Renal pelvis (tissue), 4 donors: ENCODE measurements around the gene KCNQ2. TPM values are rescaled to one million over a fixed set of nuclear protein-coding genes. Genes with fewer than 3 reads are reported as not detected.

Experiments used
- DNase-seq: peaks from one replicate; pipeline ENCODE4 v3.0.0-alpha.2; 2013
- polyA plus RNA-seq, 3 donors: library from polyadenylated mRNA; unstranded; fragments of 120-200 nt; gene quantifications; one replicate each; pipeline ENCODE4 v1.2.1, GENCODE V29; 2013; ENCODE audit not compliant: insufficient read length in 3 of 3

The KCNQ2 gene
- polyA plus RNA-seq, 3 donors = 7.1 to 8.9 (median 8.1) TPM

DNA sequence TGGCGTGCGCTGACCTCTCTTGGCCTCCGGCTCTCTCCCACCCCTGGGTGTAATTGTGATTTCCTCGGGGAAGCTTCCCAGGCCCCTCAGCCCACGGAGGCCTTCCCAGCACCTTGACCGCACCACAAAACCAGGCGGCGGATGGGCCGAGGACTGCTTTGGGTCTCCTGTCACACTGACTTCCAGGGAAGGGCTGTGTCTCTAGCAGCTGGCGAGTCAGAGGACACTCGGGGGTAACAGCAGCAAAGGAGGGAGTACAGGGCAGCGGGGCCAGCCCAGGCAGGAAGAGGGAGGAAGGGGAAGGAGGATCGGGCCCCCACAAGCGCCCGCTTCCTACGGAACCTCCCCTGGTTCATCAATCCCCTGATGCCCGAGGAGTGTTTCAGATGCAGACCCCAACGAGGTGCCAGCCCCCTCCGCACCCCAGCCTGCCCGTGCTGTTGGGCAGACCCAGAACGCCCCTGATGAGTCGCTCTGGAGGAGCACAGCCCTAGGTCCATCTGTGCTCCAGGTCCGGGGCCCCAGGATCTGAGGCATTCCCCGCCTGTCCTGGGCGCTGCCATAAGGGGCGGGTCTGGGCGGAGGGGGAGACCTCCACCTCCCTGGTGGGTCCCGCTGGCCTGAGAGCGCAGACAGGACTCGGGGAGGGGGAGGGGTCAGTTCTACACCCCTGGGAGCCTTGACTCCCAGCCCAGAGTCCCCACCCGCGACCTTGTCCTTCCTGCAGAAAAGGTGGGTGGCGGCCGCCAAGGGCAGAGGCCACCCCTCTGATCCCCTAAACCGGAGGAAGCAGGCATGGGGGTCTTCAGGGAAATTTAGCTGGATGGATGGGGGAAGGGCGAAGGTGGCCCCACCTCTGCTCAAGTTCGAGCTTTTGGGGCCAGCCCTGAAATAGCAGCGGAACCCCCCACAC lies 112.3 kb downstream of the KCNQ2 start:
- DNase-seq = no peak

DNA sequence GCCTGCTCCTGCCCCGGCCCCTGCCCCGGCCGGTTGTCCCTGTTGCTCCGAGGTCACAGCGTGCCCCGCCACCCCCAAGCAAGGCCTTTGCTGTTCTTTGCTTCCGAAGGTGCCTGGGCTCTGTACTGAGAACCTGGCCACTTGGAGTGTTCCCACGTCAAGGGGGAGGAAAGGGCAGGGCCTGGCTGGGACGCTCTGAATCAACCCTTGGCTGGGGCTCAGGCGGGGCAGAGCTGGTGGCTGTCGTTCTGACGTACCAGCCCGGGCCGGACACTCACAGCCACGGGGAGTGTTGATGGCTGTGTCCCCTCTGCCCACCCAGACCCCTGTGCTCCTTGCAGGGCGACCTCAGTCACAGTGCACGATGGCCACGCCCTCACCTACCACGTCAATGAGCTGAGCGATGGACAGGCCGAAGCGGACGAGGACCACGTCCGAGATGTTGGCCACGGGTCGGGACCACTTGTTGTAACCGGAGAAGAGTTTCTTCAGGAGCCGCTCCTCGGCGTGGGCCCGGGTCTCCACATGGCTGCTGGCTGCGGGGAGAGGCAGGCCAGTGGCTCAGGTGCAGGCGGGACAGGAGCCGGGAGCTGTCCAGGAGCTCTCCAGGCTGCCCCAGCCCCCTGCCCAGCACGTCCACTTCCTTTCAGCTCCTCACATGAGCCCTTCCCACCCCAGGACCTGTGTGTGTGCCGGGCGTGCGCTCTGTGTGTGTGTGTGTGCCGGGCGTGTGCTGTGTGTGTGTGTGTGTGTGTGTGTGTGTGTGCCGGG lies 113.1 kb downstream of the KCNQ2 start:
- no peak for DNase-seq

DNA sequence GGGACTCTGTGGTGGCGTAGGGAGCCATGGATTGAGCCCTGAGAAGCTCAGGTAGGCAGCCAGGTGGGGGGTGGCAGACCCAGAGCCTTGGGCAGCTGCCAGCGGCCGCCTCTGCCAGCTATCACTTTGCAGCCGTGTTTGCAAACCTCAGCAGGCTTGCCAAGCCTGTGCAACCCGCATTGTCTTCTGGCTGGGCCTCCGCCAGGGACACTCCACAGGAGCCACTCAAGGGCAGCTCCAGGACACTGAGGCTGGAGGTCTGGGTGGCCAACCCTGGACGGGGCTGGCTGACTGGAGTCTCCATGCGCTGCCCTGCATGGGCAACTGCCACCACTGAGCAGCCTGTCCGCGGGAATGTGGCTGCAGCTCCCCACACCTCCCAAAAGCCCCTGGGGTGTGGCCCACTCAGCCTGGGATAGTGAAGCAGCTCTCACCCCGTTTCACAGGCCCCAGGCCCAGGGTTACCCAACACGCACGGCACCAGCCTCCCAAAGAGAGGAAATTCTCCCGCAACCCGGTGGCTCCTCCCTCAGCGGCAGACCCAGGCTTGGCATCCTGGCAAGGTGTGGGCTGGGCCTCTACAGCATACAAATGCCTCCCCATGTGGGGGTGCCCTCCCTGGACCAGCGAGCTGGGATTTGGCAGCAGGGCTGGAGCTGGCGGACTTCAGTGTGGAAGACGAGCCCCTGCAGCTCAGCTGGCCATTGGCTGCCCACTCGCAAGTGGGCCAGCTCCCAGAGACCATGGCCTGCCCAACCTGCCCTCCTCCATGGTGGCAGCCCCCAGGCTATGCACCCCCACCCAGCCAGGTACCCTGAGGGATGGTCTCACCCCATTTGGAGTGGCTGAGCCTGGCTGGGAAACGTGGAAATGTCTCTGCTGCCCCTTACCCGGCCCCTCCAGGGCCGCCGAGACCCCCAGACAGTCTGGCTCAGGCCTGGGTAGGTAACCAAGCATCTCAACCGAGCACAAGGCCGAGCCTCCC lies 114.2 kb downstream of the KCNQ2 start:
- DNase-seq = no peak

DNA sequence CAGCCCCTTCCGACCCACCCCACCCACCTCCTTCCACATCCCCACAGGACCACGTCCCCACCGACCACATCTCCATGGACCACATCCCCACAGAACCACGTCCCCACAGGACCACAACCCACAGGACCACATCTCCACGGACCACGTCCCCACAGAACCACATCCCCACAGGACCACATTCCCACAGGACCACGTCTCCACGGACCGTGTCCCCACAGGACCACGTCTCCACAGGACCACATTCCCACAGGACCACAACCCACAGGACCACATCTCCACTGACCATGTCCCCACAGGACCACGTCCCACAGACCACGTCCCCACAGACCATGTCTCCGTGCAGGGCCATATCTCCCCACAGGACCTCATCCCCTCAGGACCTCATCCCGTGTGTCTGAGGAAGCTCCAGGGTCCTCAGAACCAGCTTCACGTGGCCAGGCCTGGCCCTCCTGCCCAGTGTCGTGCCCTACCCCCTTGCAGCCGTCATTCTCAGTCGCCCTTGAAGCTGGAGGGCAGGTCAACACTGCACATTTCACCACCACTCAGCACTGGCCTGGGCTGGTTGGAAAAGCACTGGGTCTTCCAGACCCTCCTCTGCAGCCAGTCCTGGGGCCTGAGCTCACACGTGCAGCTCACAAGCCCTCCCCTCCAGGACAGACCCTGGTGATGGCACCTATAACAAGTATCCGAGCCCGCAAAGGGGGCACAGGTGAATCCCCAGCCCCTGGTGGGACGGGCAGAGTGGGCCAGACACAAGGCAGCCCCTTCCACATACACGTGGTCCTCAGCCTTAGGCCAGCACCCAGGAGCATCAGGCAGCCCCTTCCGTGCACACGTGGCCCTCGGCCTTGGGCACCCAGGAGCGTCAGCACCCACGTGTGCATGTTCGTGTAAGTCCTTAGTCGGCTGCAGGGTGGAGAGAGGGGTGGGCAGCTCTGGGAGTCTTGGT lies 115.2 kb downstream of the KCNQ2 start:
- no peak for DNase-seq

DNA sequence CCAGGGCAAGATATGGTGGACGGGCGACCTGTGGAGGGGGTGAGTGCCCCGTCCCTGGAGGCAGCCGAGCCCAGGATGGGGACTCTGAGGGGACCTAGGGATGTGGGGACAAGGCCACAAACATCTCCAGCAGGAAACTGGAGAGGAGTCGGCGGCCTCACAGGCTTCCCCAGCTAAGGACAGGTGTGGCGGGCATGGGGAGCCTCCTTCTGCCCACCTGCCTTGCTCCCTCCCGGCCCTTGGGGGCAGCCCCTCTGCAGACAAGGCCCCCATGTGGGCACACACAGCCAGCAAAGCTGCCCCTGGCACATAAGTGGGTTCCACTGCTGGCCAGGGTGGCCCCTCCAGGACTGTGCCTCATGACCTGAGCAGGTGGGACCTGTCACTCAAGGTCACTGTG lies 115.9 kb downstream of the KCNQ2 start:
- DNase-seq = no peak

DNA sequence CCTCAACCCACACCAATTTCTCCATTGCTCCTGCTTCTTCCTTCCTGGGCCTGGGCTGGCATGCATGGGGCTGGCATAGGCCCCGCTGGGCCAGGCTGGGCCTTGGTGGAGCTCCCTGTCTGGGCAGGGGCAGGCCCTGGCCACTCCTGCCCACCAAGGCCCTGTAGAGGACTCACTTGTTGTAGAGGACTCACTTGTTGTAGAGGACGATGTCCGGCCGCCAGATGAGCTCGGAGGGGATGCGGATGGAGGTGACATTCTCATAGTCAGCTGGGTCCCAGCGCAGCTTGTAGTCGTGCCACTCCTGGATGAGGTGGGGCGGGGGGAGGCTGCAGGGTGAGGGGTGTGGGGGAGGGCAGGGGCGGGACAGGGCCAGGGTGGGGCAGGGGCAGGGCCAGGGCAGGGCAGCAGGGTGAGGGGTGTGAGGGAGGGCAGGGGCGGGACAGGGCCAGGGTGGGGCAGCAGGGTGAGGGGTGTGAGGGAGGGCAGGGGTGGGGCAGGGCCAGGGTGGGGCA lies 116.6 kb downstream of the KCNQ2 start:
- no peak for DNase-seq

DNA sequence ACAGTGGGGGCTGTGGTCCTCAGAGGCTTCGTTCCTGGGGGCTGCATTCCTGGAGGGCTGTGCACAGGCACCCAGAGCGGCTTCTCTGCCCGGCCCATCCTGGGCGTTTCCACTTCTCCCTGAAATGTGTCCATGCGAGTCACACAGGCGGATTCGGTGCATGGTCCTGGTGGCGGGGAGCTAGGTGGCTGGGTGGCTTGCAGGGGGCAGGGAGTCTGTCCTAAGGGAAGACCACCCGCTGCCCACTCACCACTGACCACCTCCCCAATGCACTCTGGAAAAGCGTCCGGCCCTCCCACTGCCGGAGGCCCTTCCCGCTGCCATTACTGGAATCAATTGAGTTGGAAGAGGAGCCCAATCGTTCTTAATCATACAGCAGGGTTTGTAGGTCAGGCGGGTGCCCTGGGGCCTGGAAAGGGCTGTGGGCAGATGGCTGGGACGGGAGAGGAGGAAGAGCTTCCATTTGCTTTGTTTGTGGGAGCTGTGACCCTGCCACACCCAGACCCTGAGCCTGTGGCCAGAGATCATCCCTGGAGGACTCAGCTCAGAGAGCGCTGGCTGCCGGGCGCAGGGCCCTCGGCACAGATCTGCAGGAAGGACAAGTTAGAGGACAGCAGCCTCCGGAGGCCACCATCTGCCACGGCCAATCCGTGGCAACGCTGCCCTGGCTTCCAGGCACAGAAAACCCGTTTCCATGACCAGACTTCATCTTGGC lies 117.7 kb downstream of the KCNQ2 start:
- no peak for DNase-seq

DNA sequence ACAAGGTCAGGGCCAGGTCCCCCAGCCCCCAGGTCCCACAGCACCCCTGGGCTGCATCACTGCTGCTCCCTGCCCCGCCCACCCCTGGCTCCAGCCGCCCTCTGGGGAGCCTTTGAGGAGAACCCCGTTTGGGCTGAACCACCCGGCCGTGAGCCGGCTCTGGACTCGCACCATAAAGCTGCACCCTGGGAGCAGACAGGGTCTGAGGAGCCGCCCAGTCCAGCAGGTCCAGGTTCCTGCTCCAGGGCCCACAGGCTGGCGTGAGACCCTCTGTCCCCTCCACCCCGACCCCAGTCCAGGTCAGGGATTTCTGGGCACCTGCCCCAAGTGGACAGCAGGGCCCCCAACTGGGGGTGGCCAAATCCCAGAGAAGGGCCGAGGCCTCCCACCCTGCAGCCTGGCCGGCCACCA lies 119.6 kb downstream of the KCNQ2 start:
- no peak for DNase-seq

DNA sequence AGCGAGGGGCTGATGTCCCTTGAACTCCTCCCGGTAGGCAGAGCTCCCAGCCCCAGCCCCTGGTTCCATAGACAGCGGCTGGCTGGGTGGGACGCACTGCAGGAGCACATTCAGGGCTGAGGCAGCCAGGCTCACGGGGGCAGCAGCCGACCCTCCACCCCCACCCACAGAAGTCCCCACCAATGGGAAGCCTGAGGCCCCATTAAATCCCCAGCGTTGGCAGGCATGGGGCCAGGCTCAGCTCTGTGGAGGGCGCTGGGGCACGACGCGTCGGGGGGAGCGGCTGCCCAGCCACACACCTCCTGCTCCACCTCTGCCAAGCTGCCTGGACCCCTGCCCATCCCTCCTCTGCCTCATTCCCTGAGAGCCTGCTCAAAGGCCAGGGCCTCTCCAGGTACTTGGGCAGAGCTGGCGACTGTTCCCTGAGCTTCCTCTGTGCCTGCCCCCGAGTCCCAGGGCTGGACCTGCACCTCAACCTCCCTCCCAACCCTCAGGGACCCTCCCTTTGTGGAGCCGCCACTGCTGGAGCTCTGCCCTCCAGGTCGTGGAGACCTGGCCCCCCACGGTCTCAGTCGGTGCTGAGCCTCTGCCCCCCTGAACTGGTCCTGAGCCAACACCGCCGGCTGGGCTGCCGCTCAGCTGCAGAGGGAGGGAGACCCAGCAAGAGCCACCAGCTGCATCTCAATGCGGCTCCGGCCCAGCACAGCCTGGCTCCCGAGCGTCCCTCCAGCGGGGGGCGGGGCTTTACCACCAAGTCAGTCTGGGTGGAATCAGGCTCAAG lies 120.5 kb downstream of the KCNQ2 start:
- no peak for DNase-seq

DNA sequence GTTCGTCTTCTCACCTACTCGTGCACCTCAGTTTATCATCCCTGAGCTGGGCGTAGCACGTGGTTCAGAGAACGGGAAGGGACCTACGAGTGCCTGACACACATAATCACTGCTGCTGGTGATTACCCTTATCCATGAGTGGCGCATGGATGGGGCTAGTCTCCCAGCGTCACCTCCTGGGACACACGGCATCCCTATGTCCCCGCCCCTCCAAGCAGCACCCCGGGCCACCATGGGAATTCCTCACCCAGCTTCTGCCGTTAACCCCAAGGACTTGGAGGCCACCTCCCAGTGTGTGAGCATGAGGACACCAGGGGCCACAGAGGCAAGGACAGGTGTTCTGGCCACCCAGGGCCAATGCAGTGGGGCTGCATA lies 121.1 kb downstream of the KCNQ2 start:
- no peak for DNase-seq

DNA sequence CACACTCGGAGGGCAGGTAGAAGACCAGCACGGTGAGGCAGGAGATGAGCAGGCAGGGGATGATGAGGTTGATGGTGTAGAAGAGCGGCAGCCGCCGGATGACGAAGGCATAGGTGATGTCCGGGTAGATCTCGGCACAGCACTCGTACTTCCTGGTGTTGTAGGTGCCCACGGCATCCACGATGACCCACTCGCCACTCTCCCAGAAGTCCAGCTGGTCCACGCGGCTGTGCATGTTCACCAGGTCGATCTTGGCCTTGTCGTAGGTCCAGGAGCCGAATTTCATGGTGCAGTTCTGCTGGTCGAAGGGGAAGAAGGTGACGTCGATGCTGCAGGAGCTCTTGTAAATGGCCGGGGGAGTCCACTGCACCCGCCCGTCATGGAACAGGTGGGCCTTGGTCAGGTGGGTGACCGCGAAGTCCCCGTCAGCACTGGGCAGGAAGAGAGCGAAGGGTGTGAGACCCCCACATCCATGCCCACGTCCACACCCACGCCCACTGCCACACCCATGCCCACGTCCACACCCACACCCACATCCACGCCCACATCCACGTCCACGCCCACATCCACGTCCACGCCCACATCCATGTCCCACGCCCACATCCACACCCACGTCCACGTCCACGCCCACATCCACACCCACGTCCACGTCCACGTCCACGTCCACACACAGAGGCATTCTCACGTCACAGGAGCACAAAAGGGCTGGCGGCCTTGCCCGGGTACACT lies 121.7 kb downstream of the KCNQ2 start:
- no peak for DNase-seq

Other genes with a start within 250 kb of the KCNQ2 start
- 1 to 10 TPM in 1 of 3 donors, under 1 TPM in 2; 0.61 to 1.3 (median 0.75) TPM for gene BIRC7, start 236.8 kb downstream of the KCNQ2 start, polyA plus RNA-seq
- gene NKAIN4, start 218.2 kb downstream of the KCNQ2 start, polyA plus RNA-seq = 10 to 100 TPM; 27.2 to 43.8 (median 41.1) TPM
- gene ARFGAP1, start 199.8 kb downstream of the KCNQ2 start, polyA plus RNA-seq = 10 to 100 TPM; 72.4 to 83.1 (median 77.7) TPM
- 1 to 10 TPM in 2 of 3 donors, under 1 TPM in 1; 0.95 to 1.2 (median 1.1) TPM for gene COL20A1, start 179.5 kb downstream of the KCNQ2 start, polyA plus RNA-seq
- 10 to 100 TPM in 2 of 3 donors, 1 to 10 TPM in 1; 8.6 to 23.6 (median 19.1) TPM for gene CHRNA4, start 111.3 kb downstream of the KCNQ2 start, polyA plus RNA-seq
- gene EEF1A2, start 26.4 kb upstream of the KCNQ2 start, polyA plus RNA-seq = 1 to 10 TPM in 2 of 3 donors, under 1 TPM in 1; 0.96 to 2.4 (median 1.2) TPM
- gene PPDPF, start 48.1 kb upstream of the KCNQ2 start, polyA plus RNA-seq = 100 to 1,000 TPM; 285 to 420 (median 332) TPM
- 1 to 10 TPM in 2 of 3 donors, under 1 TPM in 1; 0.80 to 1.7 (median 1.2) TPM for gene PTK6, start 64.7 kb upstream of the KCNQ2 start, polyA plus RNA-seq
- under 1 TPM; 0.19 to 0.26 (median 0.26) TPM for gene SRMS, start 75.1 kb upstream of the KCNQ2 start, polyA plus RNA-seq
- 1 to 10 TPM in 2 of 3 donors, under 1 TPM in 1; 0.83 to 1.9 (median 1.3) TPM for gene FNDC11, start 81.5 kb upstream of the KCNQ2 start, polyA plus RNA-seq
- gene HELZ2, start 101.6 kb upstream of the KCNQ2 start, polyA plus RNA-seq = 10 to 100 TPM; 12.4 to 16.8 (median 12.9) TPM
- gene GMEB2, start 154.4 kb upstream of the KCNQ2 start, polyA plus RNA-seq = 10 to 100 TPM; 12.4 to 14.2 (median 12.8) TPM
- gene STMN3, start 180.8 kb upstream of the KCNQ2 start, polyA plus RNA-seq = 10 to 100 TPM; 28.6 to 38.0 (median 32.7) TPM
- gene RTEL1, start 185.7 kb upstream of the KCNQ2 start, polyA plus RNA-seq = 10 to 100 TPM; 17.6 to 23.8 (median 19.1) TPM
- gene TNFRSF6B, start 224.0 kb upstream of the KCNQ2 start, polyA plus RNA-seq = 1 to 10 TPM; 2.8 to 2.9 (median 2.8) TPM
- 10 to 100 TPM; 33.8 to 39.7 (median 37.2) TPM for gene ARFRP1, start 235.3 kb upstream of the KCNQ2 start, polyA plus RNA-seq
- gene ZGPAT, start 235.4 kb upstream of the KCNQ2 start, polyA plus RNA-seq = 10 to 100 TPM; 24.2 to 28.9 (median 24.8) TPM